ENCODE measurements around the gene VSIG10L2.

DNA sequence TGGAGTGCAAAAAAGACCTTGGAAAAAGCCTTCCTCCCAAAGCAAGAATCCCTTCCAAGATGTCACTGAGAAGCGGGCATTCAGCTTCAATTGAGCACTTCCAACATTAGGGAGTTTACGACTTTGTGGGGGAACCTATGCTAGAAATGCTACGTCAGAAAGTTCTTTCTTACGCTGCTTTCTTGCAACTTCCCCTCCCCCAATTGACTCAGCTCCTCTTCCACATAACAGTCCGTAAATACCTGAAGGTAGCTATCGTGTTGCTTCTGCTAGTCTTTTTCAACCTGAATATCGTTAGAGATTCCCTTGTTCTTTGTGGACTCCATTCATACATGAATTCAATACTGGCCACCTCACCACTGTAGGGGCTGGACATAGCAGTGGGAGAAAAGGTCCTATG lies 47.0 kb downstream of the VSIG10L2 start:
- TF ChIP-seq POLR2A (IDR thresholded peaks at IDR 0.05) (no peak), POLR2AphosphoS5 (IDR thresholded peaks at IDR 0.05; ENCODE audit: insufficient read depth in 1 of 2, low read depth in 1 of 2) (no peak)
- TF ChIP-seq, protein P1, sequence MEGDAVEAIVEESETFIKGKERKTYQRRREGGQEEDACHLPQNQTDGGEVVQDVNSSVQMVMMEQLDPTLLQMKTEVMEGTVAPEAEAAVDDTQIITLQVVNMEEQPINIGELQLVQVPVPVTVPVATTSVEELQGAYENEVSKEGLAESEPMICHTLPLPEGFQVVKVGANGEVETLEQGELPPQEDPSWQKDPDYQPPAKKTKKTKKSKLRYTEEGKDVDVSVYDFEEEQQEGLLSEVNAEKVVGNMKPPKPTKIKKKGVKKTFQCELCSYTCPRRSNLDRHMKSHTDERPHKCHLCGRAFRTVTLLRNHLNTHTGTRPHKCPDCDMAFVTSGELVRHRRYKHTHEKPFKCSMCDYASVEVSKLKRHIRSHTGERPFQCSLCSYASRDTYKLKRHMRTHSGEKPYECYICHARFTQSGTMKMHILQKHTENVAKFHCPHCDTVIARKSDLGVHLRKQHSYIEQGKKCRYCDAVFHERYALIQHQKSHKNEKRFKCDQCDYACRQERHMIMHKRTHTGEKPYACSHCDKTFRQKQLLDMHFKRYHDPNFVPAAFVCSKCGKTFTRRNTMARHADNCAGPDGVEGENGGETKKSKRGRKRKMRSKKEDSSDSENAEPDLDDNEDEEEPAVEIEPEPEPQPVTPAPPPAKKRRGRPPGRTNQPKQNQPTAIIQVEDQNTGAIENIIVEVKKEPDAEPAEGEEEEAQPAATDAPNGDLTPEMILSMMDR (IDR thresholded peaks at IDR 0.05), result no peak

All from vagina (tissue), 2 donors.